Caco-2 (cell line): Measurements from ENCODE around the gene CTCFL. TPM values are rescaled to one million over a fixed set of nuclear protein-coding genes. Genes with fewer than 3 reads are reported as not detected.

Experiments
- BruUV-seq: library from RNA; stranded (reverse); fragments of 400-500 nt; replicated peaks from 2 replicates; lab custom pipeline; 2021; lab: Mats Ljungman, UMichigan
- CTCF ChIA-PET: fragments of 300-600 bp; sonication (Branson Sonifier 250); formaldehyde crosslinking; loops from one replicate; lab custom pipeline; 2022; ENCODE audit warnings: antibody characterized with exemption; lab: Charles Lee
- POLR2A ChIA-PET: fragments of 300-600 bp; sonication (Branson Sonifier 250); formaldehyde crosslinking; loops from one replicate; lab custom pipeline; 2022; ENCODE audit warnings: antibody characterized with exemption; lab: Charles Lee
- DNase-seq, 2 experiments: peaks; one replicate each; pipeline versions ENCODE4 v3.0.0 to v3.0.0-alpha.2; 2020 to 2022
- H3K27me3 ChIP-seq: replicated peaks from 2 replicates; pipeline ENCODE4 v1.6.0; 2011; ENCODE audit warnings: low read length; ENCODE audit not compliant: control insufficient read depth, insufficient read depth
- H3K36me3 ChIP-seq: 2 replicates; pipeline ENCODE4 v1.5.1; 2011; ENCODE audit warnings: low read length; ENCODE audit not compliant: control insufficient read depth, insufficient read depth
- H3K4me1 ChIP-seq: fragments of 250-450 bp; sonication (Bioruptor Pico); 2 replicates; pipeline ENCODE4 v1.5.1; 2020; ENCODE audit warnings: mild to moderate bottlenecking
- H3K4me3 ChIP-seq: 2 replicates; pipeline ENCODE4 v1.5.1; 2011; ENCODE audit warnings: low read depth, mild to moderate bottlenecking, control low read depth, low read length
- H3K9me3 ChIP-seq: fragments of 250-450 bp; sonication (Bioruptor Pico); 2 replicates; pipeline ENCODE4 v1.5.1; 2020; ENCODE audit warnings: mild to moderate bottlenecking, moderate library complexity
- H3K27ac Mint-ChIP-seq: one replicate; pipeline ENCODE4 v1.8.0; 2022; ENCODE audit warnings: mixed read lengths; ENCODE audit not compliant: unreplicated experiment
- H3K27me3 Mint-ChIP-seq: one replicate; pipeline ENCODE4 v1.8.0; 2022; ENCODE audit warnings: mixed read lengths; ENCODE audit not compliant: insufficient read depth, unreplicated experiment
- H3K36me3 Mint-ChIP-seq: one replicate; pipeline ENCODE4 v1.8.0; 2022; ENCODE audit warnings: mild to moderate bottlenecking, mixed read lengths; ENCODE audit not compliant: insufficient read depth, unreplicated experiment
- H3K4me1 Mint-ChIP-seq: one replicate; pipeline ENCODE4 v1.8.0; 2022; ENCODE audit warnings: low read depth, mixed read lengths; ENCODE audit not compliant: unreplicated experiment
- H3K4me3 Mint-ChIP-seq: one replicate; pipeline ENCODE4 v1.8.0; 2022; ENCODE audit warnings: mild to moderate bottlenecking, moderate library complexity, mixed read lengths; ENCODE audit not compliant: unreplicated experiment
- H3K9me3 Mint-ChIP-seq: one replicate; pipeline ENCODE4 v1.8.0; 2022; ENCODE audit warnings: mixed read lengths; ENCODE audit not compliant: unreplicated experiment
- CTCF ChIP-seq, 2 experiments: fragments of 200-600 bp in 1 of 2; IDR thresholded peaks; 1 replicate in 1 of 2; 2 replicates in 1 of 2; pipeline versions ENCODE4 v1.5.1 to v1.8.0; 2011 to 2022; ENCODE audit warnings: antibody characterized with exemption in 1 of 2, control low read depth in 1 of 2, inconsistent platforms in 1 of 2, low read depth in 1 of 2, low read length in 1 of 2, mild to moderate bottlenecking in 1 of 2, moderate library complexity in 1 of 2; ENCODE audit not compliant: insufficient read depth in 1 of 2, severe bottlenecking in 1 of 2, unreplicated experiment in 1 of 2
- intact Hi-C: fragments of 100-400 bp; cut with micrococcal nuclease; formaldehyde crosslinking; loops from one replicate; pipeline ENCODE4 v1.10.0; 2022; ENCODE audit not compliant: unreplicated experiment
- total RNA-seq: library from RNA; stranded (reverse); gene quantifications from 2 replicates; pipeline ENCODE4 v1.2.3, GENCODE V29; 2022

CTCFL gene
- total RNA-seq, 1 experiment from 2014 or later: not detected

GRCh38 chr20:57456116-57456515, 68.8 kb downstream of the CTCFL start:
- no peak for DNase-seq
- CTCF ChIA-PET: no interaction called here
- Histone ChIP-seq H3K27me3 (no peaks in the 10 kb centered on the region), H3K4me3 (no peak overlapping the region), H3K36me3 (no peaks in the 10 kb centered on the region), H3K9me3 (no peaks in the 10 kb centered on the region; the same call in 1 of the 2 replicates), H3K4me1 (no peaks in the 10 kb centered on the region)
- Mint-ChIP-seq H3K27ac (no peak overlapping the region), H3K4me3 (no peak overlapping the region), H3K27me3 (peaks cover 7% of the 10 kb centered on the region), H3K36me3 (no peaks in the 10 kb centered on the region), H3K9me3 (no peaks in the 10 kb centered on the region), H3K4me1 (no peaks in the 10 kb centered on the region)
- no peak for TF ChIP-seq CTCF (IDR thresholded peaks at IDR 0.05; ENCODE audit: insufficient read depth in 1 of 2, low read depth in 1 of 2, low read length in 1 of 2, severe bottlenecking in 1 of 2, unreplicated experiment in 1 of 2)
- POLR2A ChIA-PET: no interaction called here
- BruUV-seq: no TSS peak
- intact Hi-C loops: no loop called here

GRCh38 chr20:57455386-57455785, 69.6 kb downstream of the CTCFL start:
- Mint-ChIP-seq H3K27me3 (peaks cover 7% of the 10 kb centered on the region), H3K27ac (no peak overlapping the region), H3K4me1 (no peaks in the 10 kb centered on the region), H3K4me3 (no peak overlapping the region), H3K36me3 (no peaks in the 10 kb centered on the region), H3K9me3 (no peaks in the 10 kb centered on the region)
- Histone ChIP-seq H3K9me3 (no peaks in the 10 kb centered on the region; the same call in 1 of the 2 replicates), H3K4me3 (no peak overlapping the region), H3K4me1 (no peaks in the 10 kb centered on the region), H3K27me3 (no peaks in the 10 kb centered on the region), H3K36me3 (no peaks in the 10 kb centered on the region)
- ChIA-PET POLR2A (no interaction called here), CTCF (interaction anchor here (0.8 kb wide), 1 partner anchor 34 kb away, joined by 3 read pairs; no protein-coding TSS in a partner anchor)
- BruUV-seq: no TSS peak
- intact Hi-C loops: no loop called here
- no peak for TF ChIP-seq CTCF (IDR thresholded peaks at IDR 0.05; ENCODE audit: insufficient read depth in 1 of 2, low read depth in 1 of 2, low read length in 1 of 2, severe bottlenecking in 1 of 2, unreplicated experiment in 1 of 2)
- no peak for DNase-seq

GRCh38 chr20:57451795-57452661, 72.9 kb downstream of the CTCFL start:
- Mint-ChIP-seq H3K4me3 (no peak overlapping the region), H3K9me3 (no peaks in the 10 kb centered on the region), H3K36me3 (no peaks in the 10 kb centered on the region), H3K4me1 (no peaks in the 10 kb centered on the region), H3K27me3 (peaks cover 19% of the 10 kb centered on the region), H3K27ac (no peak overlapping the region)
- ChIA-PET CTCF (no interaction called here), POLR2A (no interaction called here)
- intact Hi-C loops: no loop called here
- Histone ChIP-seq H3K27me3 (no peaks in the 10 kb centered on the region; the same call in 1 of the 2 replicates), H3K36me3 (no peaks in the 10 kb centered on the region), H3K4me1 (no peaks in the 10 kb centered on the region), H3K4me3 (no peak overlapping the region), H3K9me3 (no peaks in the 10 kb centered on the region)
- DNase-seq: no peak
- TF ChIP-seq CTCF (IDR thresholded peaks at IDR 0.05; ENCODE audit: insufficient read depth in 1 of 2, low read depth in 1 of 2, low read length in 1 of 2, severe bottlenecking in 1 of 2, unreplicated experiment in 1 of 2): no peak
- BruUV-seq: no TSS peak
